Pancreas (tissue), 10 donors: ENCODE measurements around the gene RPL9. TPM values are rescaled to one million over a fixed set of nuclear protein-coding genes. Genes with fewer than 3 reads are reported as not detected.
"Not testable (repeated sequence)": the region's sequence is repeated elsewhere in the genome, so short reads cannot be mapped to it uniquely, and the experiment has no call there.

Experiments used
- ATAC-seq, 4 donors: fragments of 200-7000 bp; cut with Tn5 transposase; one replicate each; pipeline versions ENCODE4 v1.8.0 to v1.9.1; 2020; ENCODE audit warnings: mild to moderate bottlenecking in 4 of 4, moderate library complexity in 4 of 4
- DNase-seq, 6 donors: peaks; one replicate each; pipeline ENCODE4 v3.0.0-alpha.2; 2020
- FAIRE-seq: peaks from 2 replicates; lab custom pipeline; 2012; peaks lifted over from hg19 to GRCh38; lab: Jason Lieb, UNC
- H3K27ac ChIP-seq, 4 donors: fragments of 200-600 bp; sonication (generic); 1 replicate in 3 of 4; 2 replicates in 1 of 4; pipeline versions ENCODE4 v1.5.0 to v1.8.0; 2020
- H3K27me3 ChIP-seq, 4 donors: fragments of 200-600 bp; one replicate each; pipeline ENCODE4 v1.8.0; 2021
- H3K36me3 ChIP-seq, 3 donors: fragments of 200-600 bp; sonication (generic) in 1 of 3; one replicate each; pipeline versions ENCODE4 v1.5.0 to v1.8.0; 2020 to 2021
- H3K4me1 ChIP-seq, 3 donors: fragments of 200-600 bp; one replicate each; pipeline ENCODE4 v1.8.0; 2021
- H3K4me3 ChIP-seq, 4 donors: fragments of 200-600 bp; sonication (generic) in 2 of 4; one replicate each; pipeline versions ENCODE4 v1.5.0 to v1.8.0; 2020 to 2021
- H3K9me3 ChIP-seq, 4 donors: fragments of 200-600 bp; one replicate each; pipeline ENCODE4 v1.8.0; 2021
- CTCF ChIP-seq, 4 donors: fragments of 200-600 bp; sonication (generic) in 3 of 4; IDR thresholded peaks; one replicate each; pipeline versions ENCODE4 v1.5.0 to v1.8.0; 2021; ENCODE audit warnings: antibody characterized with exemption in 4 of 4
- WGBS, 2 donors: extraction: QIAGEN DNeasy Blood & Tissue Kit; methylation state at CpG; one replicate each; pipeline ENCODE4 v1.1.7; 2013; 5-methylcytosine and 5-hydroxymethylcytosine counted together
- intact Hi-C, 3 donors: fragments of 100-400 bp; cut with DNase I; formaldehyde crosslinking; loops; one replicate each; pipeline versions ENCODE4 v1.11.1 to v1.14.2; 2022
- polyA plus RNA-seq, 2 donors: library from polyadenylated mRNA; stranded (reverse); fragments of 200-250 nt; gene quantifications; one replicate each; pipeline ENCODE4 v1.2.3, GENCODE V29; 2013
- total RNA-seq, 6 donors: library from RNA; stranded (reverse); fragmentation: NEBNext Ultra II Directional in 4 of 6; extraction: Animal tissue kit (Norgen Biotek cat#: 25700) in 4 of 6; gene quantifications; one replicate each; pipeline versions ENCODE4 v1.2.1 to v1.2.4, GENCODE V29; 2021 to 2023
- donor health status: healthy with polysubstance abuse.
- donor health status: DM: no; HTN: no; CAD: no; lungs with moderate emphysema.
- donor health status: DM: no; HTN: no; CAD: no.
- donor health status: control.
- donor health status: control.
- donor health status: Bipolar disorder and iron deficiency.
- donor health status: DM: yes; HTN: yes; CAD: no.
- donor health status: DM: no; HTN: no; CAD: no.
- donor health status: DM: no; HTN: no; CAD: no.
- donor health status: DM: yes; HTN: yes; CAD: no.

The RPL9 gene
- total and polyA plus RNA-seq, 8 donors: 952 to 2,346 (median 1,219) TPM

DNA sequence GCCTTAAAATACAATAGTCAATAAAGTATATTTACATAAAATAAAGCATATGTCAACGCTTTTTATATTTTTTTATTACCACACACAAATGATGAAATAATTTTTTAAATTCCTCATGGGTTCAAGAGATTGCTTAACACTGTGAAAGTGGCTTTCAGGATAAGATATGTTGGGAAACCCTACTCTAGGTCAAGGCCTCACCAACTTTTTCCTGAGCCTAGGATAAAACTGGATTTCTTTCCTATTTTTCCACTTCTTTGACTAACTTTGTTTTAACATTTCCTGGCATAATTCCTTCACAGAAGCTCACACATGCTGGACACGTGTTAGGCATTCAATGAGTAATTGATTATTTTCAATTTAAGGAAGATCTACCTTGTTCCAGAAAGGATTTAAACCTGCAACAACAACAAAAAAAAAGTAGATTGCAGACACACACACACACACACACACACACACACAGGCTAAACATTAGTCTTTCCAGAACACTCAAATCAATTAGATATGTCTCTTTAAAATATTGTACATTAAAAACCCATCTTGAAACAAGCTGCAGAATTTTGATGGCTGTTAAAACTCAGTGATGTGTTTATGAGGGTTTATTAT lies 42.9 kb downstream of the RPL9 start:
- no peak for TF ChIP-seq CTCF (IDR thresholded peaks at IDR 0.05)
- FAIRE-seq: no peak

DNA sequence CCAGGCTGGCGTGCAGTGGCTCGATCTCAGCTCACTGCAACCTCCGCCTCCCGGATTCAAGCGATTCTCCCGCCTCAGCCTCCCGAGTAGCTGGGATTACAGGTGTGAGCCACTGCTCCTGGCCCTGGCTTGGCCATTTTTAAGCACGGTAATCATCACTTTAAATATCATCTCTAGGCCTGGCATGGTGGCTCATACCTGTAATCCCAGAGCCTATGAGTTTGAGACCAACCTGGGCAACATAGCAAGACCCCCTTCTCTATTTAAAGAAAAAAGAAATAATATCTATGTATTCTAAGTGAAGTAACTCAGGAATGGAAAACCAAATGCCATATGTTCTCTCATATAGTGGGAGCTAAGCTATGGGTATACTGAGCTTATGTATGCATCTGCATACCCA lies 47.2 kb downstream of the RPL9 start:
- H3K4me3 ChIP-seq, FAIRE-seq, intact Hi-C loops, H3K4me1 ChIP-seq, DNase-seq, H3K27me3 ChIP-seq, ATAC-seq, H3K9me3 ChIP-seq, H3K36me3 ChIP-seq: not testable (repeated sequence)
- WGBS, 2 donors: 69 to 89% methylated on average over 8 of the region's 8 CpGs
- H3K27ac ChIP-seq: peak overlapping the region in 2 of 4 donors; percentile 70 to 82

More for the DNA sequence above, 42.9 kb downstream of the RPL9 start:
- Histone ChIP-seq H3K27ac (peak overlapping the region in 2 of 4 donors; percentile 57 to 69), H3K27me3 (no peaks in the 10 kb centered on the region), H3K36me3 (no peaks in the 10 kb centered on the region), H3K9me3 (no peaks in the 10 kb centered on the region), H3K4me1 (peaks cover 3 to 22% (median 14%) of the 10 kb centered on the region in 3 donors), H3K4me3 (no peak overlapping the region)
- intact Hi-C loops: no loop called here
- no peak for DNase-seq
- peak; percentile 5 to 35 (median 22) for ATAC-seq
- WGBS, 2 donors: 26 to 31% methylated on average over 2 of the region's 2 CpGs

GRCh38 chr4:39410415-39410814 lies 48.3 kb downstream of the RPL9 start:
- Histone ChIP-seq H3K4me3 (peak overlapping the region in 2 of 4 donors; percentile 29 to 38), H3K36me3 (no peaks in the 10 kb centered on the region), H3K27me3 (no peaks in the 10 kb centered on the region), H3K9me3 (no peaks in the 10 kb centered on the region), H3K4me1 (peaks cover 4 to 11% (median 6%) of the 10 kb centered on the region in 3 donors), H3K27ac (peak overlapping the region; percentile 2 to 82 (median 54))
- TF ChIP-seq CTCF (IDR thresholded peaks at IDR 0.05): peak in 1 of 4 donors; percentile 12
- WGBS, 2 donors: 33% methylated on average over 5 of the region's 5 CpGs
- intact Hi-C loops: no loop called here
- FAIRE-seq: no peak
- peak in 3 of 4 donors; percentile 10 to 21 (median 14) for ATAC-seq
- DNase-seq: no peak

DNA sequence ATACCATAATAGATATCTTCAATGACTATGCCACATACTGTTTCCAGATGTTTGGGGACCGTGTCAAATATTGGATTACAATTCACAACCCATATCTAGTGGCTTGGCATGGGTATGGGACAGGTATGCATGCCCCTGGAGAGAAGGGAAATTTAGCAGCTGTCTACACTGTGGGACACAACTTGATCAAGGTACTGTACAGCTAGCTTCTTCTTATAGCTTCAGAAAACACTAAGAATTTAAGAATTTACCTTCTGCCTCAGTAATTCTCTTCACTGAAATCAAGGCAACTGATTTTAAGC lies 51.2 kb downstream of the RPL9 start:
- 20 to 30% methylated on average over 1 of the region's 1 CpG for WGBS, 2 donors
- ATAC-seq (peak; percentile 68 to 79 (median 73)), DNase-seq (peak in 1 of 6 donors; percentile 38), FAIRE-seq (no peak)
- Histone ChIP-seq H3K27me3 (no peaks in the 10 kb centered on the region), H3K36me3 (no peaks in the 10 kb centered on the region), H3K27ac (peak overlapping the region in 2 of 4 donors; percentile 70 to 82), H3K4me1 (peaks cover 3 to 4% (median 3%) of the 10 kb centered on the region in 3 donors), H3K9me3 (no peaks in the 10 kb centered on the region), H3K4me3 (peak overlapping the region in 3 of 4 donors; percentile 1 to 38 (median 22))
- intact Hi-C loops: no loop called here
- no peak for TF ChIP-seq CTCF (IDR thresholded peaks at IDR 0.05)

DNA sequence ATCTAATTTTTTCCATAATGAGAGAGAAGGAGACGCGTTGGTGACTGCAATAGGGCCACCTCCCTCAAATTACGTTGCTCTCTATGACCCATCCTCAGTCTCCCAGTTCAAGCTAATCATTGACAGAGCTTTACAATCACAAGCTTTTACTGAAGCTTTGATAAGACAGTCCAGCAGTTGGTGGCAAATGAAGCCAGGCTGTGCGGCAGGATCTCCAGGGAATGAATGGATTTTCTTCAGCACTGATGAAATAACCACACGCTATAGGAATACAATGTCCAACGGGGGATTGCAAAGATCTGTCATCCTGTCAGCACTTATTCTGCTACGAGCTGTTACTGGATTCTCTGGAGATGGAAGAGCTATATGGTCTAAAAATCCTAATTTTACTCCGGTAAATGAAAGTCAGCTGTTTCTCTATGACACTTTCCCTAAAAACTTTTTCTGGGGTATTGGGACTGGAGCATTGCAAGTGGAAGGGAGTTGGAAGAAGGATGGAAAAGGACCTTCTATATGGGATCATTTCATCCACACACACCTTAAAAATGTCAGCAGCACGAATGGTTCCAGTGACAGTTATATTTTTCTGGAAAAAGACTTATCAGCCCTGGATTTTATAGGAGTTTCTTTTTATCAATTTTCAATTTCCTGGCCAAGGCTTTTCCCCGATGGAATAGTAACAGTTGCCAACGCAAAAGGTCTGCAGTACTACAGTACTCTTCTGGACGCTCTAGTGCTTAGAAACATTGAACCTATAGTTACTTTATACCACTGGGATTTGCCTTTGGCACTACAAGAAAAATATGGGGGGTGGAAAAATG lies 51.7 kb downstream of the RPL9 start, which contains the start of gene KLB:
TSS of gene KLB (plus strand) at position 168 of the 821 bp plus-strand sequence. CDS start at position 188, 20 bp downstream.
- peak; percentile 79 to 87 (median 82) for ATAC-seq
- Histone ChIP-seq H3K4me3 (peak within 1 kb of the TSS in 3 of 4 donors; percentile 1 to 38 (median 22)), H3K4me1 (peaks cover 3 to 4% (median 3%) of the 10 kb centered on the region in 3 donors), H3K9me3 (no peaks in the 10 kb centered on the region), H3K27ac (peak within 1 kb of the TSS in 3 of 4 donors; percentile 38 to 82 (median 70)), H3K36me3 (no peaks in the 10 kb centered on the region), H3K27me3 (no peaks in the 10 kb centered on the region)
- no peak for TF ChIP-seq CTCF (IDR thresholded peaks at IDR 0.05)
- WGBS, 2 donors: 12 to 14% methylated on average over 12 of the region's 12 CpGs
- intact Hi-C loops: no loop called here
- FAIRE-seq: peak; percentile 37
- DNase-seq: peak in 2 of 6 donors; percentile 31 to 46
